GM23338 (cell line): ENCODE data around the gene XPR1. TPM values are rescaled to one million over a fixed set of nuclear protein-coding genes. Genes with fewer than 3 reads are reported as not detected.

Source experiments
- ATAC-seq: fragments of 200-7000 bp; cut with Tn5 transposase; 3 replicates; pipeline ENCODE4 v1.9.1; 2020
- DNase-seq: peaks from one replicate; pipeline ENCODE4 v3.0.0-alpha.2; 2015; ENCODE audit warnings: low spot score
- H2AFZ ChIP-seq: fragments of 200-600 bp; sonication (generic); 2 replicates; pipeline ENCODE4 v1.8.0; 2016; ENCODE audit warnings: antibody characterized with exemption, mild to moderate bottlenecking, moderate library complexity
- H3F3A ChIP-seq: fragments of 200-600 bp; sonication (generic); replicated peaks from 2 replicates; pipeline ENCODE4 v1.8.0; 2017; ENCODE audit warnings: antibody characterized with exemption, mixed run types, low read depth
- H3K27ac ChIP-seq: fragments of 200-600 bp; sonication (generic); 2 replicates; pipeline ENCODE4 v1.6.1; 2016; ENCODE audit warnings: low read depth
- H3K27me3 ChIP-seq: fragments of 200-600 bp; sonication (generic); 2 replicates; pipeline ENCODE4 v1.8.0; 2016; ENCODE audit warnings: mild to moderate bottlenecking, mixed run types, moderate library complexity; ENCODE audit not compliant: insufficient read depth
- H3K36me3 ChIP-seq: fragments of 200-600 bp; sonication (generic); 2 replicates; pipeline ENCODE4 v1.8.0; 2016; ENCODE audit warnings: mild to moderate bottlenecking; ENCODE audit not compliant: insufficient read depth
- H3K4me1 ChIP-seq: fragments of 200-600 bp; sonication (generic); 2 replicates; pipeline ENCODE4 v1.8.0; 2016; ENCODE audit warnings: mild to moderate bottlenecking, moderate library complexity; ENCODE audit not compliant: insufficient read depth
- H3K4me2 ChIP-seq: fragments of 200-600 bp; sonication (generic); 2 replicates; pipeline ENCODE4 v1.7.1; 2017; ENCODE audit warnings: mixed run types
- H3K4me3 ChIP-seq: fragments of 200-600 bp; sonication (generic); 2 replicates; pipeline ENCODE4 v1.6.1; 2016; ENCODE audit warnings: mixed run types
- H3K79me2 ChIP-seq: fragments of 200-600 bp; sonication (generic); replicated peaks from 2 replicates; pipeline ENCODE4 v1.8.0; 2017; ENCODE audit warnings: mild to moderate bottlenecking; ENCODE audit not compliant: insufficient read depth
- H3K9me2 ChIP-seq: fragments of 200-600 bp; sonication (generic); 2 replicates; pipeline ENCODE4 v1.8.0; 2017; ENCODE audit not compliant: insufficient read depth
- H4K20me1 ChIP-seq: fragments of 200-600 bp; sonication (generic); replicated peaks from 2 replicates; pipeline ENCODE4 v1.8.0; 2017; ENCODE audit warnings: mild to moderate bottlenecking; ENCODE audit not compliant: insufficient read depth
- H3K27ac Mint-ChIP-seq: 2 replicates; pipeline ENCODE4 v1.8.0; 2020; ENCODE audit warnings: inconsistent platforms, mild to moderate bottlenecking, moderate library complexity, mixed read lengths
- H3K27me3 Mint-ChIP-seq: 3 replicates; pipeline ENCODE4 v1.8.0; 2022; ENCODE audit warnings: low read depth, mild to moderate bottlenecking, moderate library complexity, mixed read lengths, inconsistent platforms; ENCODE audit not compliant: insufficient read depth, poor library complexity
- H3K36me3 Mint-ChIP-seq: 3 replicates; pipeline ENCODE4 v1.8.0; 2021; ENCODE audit warnings: low read depth, mild to moderate bottlenecking, inconsistent platforms, moderate library complexity, mixed read lengths
- H3K4me1 Mint-ChIP-seq: 3 replicates; pipeline ENCODE4 v1.8.0; 2020; ENCODE audit warnings: mild to moderate bottlenecking, inconsistent platforms, mixed read lengths
- H3K4me3 Mint-ChIP-seq: 3 replicates; pipeline ENCODE4 v1.8.0; 2021; ENCODE audit warnings: moderate library complexity, mild to moderate bottlenecking, inconsistent platforms, mixed read lengths
- H3K9me3 Mint-ChIP-seq: 3 replicates; pipeline ENCODE4 v1.8.0; 2020; ENCODE audit warnings: moderate library complexity, mild to moderate bottlenecking, inconsistent platforms, mixed read lengths
- CREB1 ChIP-seq: fragments of 250-450 bp; sonication (Bioruptor Pico); IDR thresholded peaks from 2 replicates; pipeline ENCODE4 v1.5.0; 2020; ENCODE audit warnings: low read depth, mild to moderate bottlenecking, moderate library complexity
- EZH2 ChIP-seq: fragments of 200-600 bp; sonication (generic); IDR thresholded peaks from one replicate; pipeline ENCODE4 v1.8.0; 2017; ENCODE audit warnings: antibody characterized with exemption, mild to moderate bottlenecking, low read depth; ENCODE audit not compliant: unreplicated experiment
- JUNB ChIP-seq: IDR thresholded peaks from one replicate; pipeline ENCODE4 v1.6.1; 2016; ENCODE audit warnings: antibody characterized with exemption; ENCODE audit not compliant: unreplicated experiment
- NANOG ChIP-seq: IDR thresholded peaks from 2 replicates; pipeline ENCODE4 v1.6.1; 2016; ENCODE audit warnings: antibody characterized with exemption, borderline replicate concordance
- POLR2AphosphoS5 ChIP-seq: IDR thresholded peaks from 2 replicates; pipeline ENCODE4 v1.6.1; 2016; ENCODE audit warnings: antibody characterized with exemption, low read depth
- ZNF114 ChIP-seq: fragments of 250-450 bp; sonication (Bioruptor Pico); IDR thresholded peaks from 2 replicates; pipeline ENCODE4 v1.5.0; 2020; ENCODE audit warnings: mild to moderate bottlenecking, moderate library complexity
- ZNF331 ChIP-seq: fragments of 250-450 bp; sonication (Bioruptor Pico); IDR thresholded peaks from 2 replicates; pipeline ENCODE4 v1.5.0; 2020; ENCODE audit warnings: low read depth, mild to moderate bottlenecking, moderate library complexity
- ZNF462 ChIP-seq: fragments of 250-450 bp; sonication (Bioruptor Pico); IDR thresholded peaks from 2 replicates; pipeline ENCODE4 v1.5.0; 2020; ENCODE audit warnings: mild to moderate bottlenecking, moderate library complexity
- polyA plus RNA-seq: library from polyadenylated mRNA; unstranded; fragments of >200 nt; fragmentation: Nextera tagmentation; extraction: Ambion mirVana; gene quantifications from 2 replicates; pipeline ENCODE4 v1.2.1, GENCODE V29; 2016
- total RNA-seq: library from RNA; depleted of rRNA; stranded (reverse); fragments of >200 nt; shearing (Covaris generic); gene quantifications from 2 replicates; pipeline ENCODE4 v1.2.3, GENCODE V29; 2014
- TF ChIP-seq, protein P1 (sequence below): IDR thresholded peaks from one replicate; pipeline ENCODE4 v1.6.1; 2018; ENCODE audit warnings: antibody characterized with exemption; ENCODE audit not compliant: unreplicated experiment
- TF ChIP-seq, protein P2 (sequence below), 2 experiments: fragments of 200-600 bp in 1 of 2; sonication (generic) in 1 of 2; conservative IDR thresholded peaks; 2 replicates each; pipeline versions ENCODE4 v1.5.1 to v1.6.1; 2016 to 2017; ENCODE audit warnings: antibody characterized with exemption in 2 of 2, low read depth in 2 of 2, mild to moderate bottlenecking in 2 of 2, moderate library complexity in 1 of 2

XPR1 gene
- total and polyA plus RNA-seq, 2 experiments from 2014 or later: 9.3 to 38.1 TPM

GRCh38 chr1:180628646-180629045 is 3.2 kb upstream of the XPR1 start:
- Mint-ChIP-seq H3K4me3 (no peak overlapping the region), H3K4me1 (peaks cover 6% of the 10 kb centered on the region), H3K36me3 (no peaks in the 10 kb centered on the region), H3K27me3 (peaks cover 3% of the 10 kb centered on the region), H3K27ac (no peak overlapping the region), H3K9me3 (no peaks in the 10 kb centered on the region)
- Histone ChIP-seq H2AFZ (no peak overlapping the region), H3K27ac (no peak overlapping the region), H4K20me1 (no peaks in the 10 kb centered on the region), H3K4me2 (no peak overlapping the region), H3K9me2 (no peaks in the 10 kb centered on the region), H3K27me3 (no peaks in the 10 kb centered on the region), H3K36me3 (no peaks in the 10 kb centered on the region), H3F3A (no peaks in the 10 kb centered on the region), H3K4me1 (peaks cover 5% of the 10 kb centered on the region), H3K4me3 (no peak overlapping the region), H3K79me2 (peaks cover 12% of the 10 kb centered on the region)
- TF ChIP-seq EZH2 (no peak), POLR2AphosphoS5 (no peak), CREB1 (CRISPR knock-in tag) (no peak), JUNB (no peak), NANOG (no peak), ZNF114 (no peak), ZNF462 (no peak), ZNF331 (CRISPR knock-in tag) (no peak)
- TF ChIP-seq, protein P1, sequence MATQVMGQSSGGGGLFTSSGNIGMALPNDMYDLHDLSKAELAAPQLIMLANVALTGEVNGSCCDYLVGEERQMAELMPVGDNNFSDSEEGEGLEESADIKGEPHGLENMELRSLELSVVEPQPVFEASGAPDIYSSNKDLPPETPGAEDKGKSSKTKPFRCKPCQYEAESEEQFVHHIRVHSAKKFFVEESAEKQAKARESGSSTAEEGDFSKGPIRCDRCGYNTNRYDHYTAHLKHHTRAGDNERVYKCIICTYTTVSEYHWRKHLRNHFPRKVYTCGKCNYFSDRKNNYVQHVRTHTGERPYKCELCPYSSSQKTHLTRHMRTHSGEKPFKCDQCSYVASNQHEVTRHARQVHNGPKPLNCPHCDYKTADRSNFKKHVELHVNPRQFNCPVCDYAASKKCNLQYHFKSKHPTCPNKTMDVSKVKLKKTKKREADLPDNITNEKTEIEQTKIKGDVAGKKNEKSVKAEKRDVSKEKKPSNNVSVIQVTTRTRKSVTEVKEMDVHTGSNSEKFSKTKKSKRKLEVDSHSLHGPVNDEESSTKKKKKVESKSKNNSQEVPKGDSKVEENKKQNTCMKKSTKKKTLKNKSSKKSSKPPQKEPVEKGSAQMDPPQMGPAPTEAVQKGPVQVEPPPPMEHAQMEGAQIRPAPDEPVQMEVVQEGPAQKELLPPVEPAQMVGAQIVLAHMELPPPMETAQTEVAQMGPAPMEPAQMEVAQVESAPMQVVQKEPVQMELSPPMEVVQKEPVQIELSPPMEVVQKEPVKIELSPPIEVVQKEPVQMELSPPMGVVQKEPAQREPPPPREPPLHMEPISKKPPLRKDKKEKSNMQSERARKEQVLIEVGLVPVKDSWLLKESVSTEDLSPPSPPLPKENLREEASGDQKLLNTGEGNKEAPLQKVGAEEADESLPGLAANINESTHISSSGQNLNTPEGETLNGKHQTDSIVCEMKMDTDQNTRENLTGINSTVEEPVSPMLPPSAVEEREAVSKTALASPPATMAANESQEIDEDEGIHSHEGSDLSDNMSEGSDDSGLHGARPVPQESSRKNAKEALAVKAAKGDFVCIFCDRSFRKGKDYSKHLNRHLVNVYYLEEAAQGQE: no peak
- TF ChIP-seq, protein P2, sequence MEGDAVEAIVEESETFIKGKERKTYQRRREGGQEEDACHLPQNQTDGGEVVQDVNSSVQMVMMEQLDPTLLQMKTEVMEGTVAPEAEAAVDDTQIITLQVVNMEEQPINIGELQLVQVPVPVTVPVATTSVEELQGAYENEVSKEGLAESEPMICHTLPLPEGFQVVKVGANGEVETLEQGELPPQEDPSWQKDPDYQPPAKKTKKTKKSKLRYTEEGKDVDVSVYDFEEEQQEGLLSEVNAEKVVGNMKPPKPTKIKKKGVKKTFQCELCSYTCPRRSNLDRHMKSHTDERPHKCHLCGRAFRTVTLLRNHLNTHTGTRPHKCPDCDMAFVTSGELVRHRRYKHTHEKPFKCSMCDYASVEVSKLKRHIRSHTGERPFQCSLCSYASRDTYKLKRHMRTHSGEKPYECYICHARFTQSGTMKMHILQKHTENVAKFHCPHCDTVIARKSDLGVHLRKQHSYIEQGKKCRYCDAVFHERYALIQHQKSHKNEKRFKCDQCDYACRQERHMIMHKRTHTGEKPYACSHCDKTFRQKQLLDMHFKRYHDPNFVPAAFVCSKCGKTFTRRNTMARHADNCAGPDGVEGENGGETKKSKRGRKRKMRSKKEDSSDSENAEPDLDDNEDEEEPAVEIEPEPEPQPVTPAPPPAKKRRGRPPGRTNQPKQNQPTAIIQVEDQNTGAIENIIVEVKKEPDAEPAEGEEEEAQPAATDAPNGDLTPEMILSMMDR (conservative IDR thresholded peaks at IDR 0.05; ENCODE audit: low read depth in 2 of 2): no peak
- no peak for ATAC-seq
- DNase-seq: no peak
